NCI-H2107 (cell line): ENCODE measurements around the gene AFF3.
"Not testable (repeated sequence)": the region's sequence is repeated elsewhere in the genome, so short reads cannot be mapped to it uniquely, and the experiment has no call there.

Source experiments
- DNase-seq: peaks from one replicate; lab custom pipeline; 2025; lab: John Stamatoyannopoulos, UW

Gene AFF3

GRCh38 chr2:100142393-100142792 lies at the start of gene AFF3:
TSS of gene AFF3 (minus strand) at chr2:100142590. CDS start at chr2:100104454, 38,136 bp downstream.
- no peak for DNase-seq

DNA sequence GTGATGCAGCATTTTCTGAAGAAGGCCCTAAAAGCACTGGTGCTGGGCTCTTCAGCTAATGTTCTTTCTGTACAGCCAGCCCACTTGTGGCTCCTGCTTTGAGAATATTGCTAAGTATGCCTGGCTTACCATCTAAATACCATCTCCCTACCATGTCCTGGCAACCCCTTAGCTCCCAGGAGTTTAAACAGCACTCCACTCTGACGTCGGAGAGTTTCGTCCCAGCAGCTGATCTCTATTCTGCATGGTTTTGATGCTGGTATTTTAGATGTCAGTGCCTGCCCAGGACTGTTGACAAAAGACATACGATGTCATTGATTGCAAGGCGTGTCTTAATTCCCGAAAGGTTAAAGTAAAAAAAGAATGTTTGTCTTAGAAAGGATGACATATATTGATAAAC lies 47.0 kb upstream of the AFF3 start:
- DNase-seq: no peak

GRCh38 chr2:100188326-100188725 lies 45.9 kb upstream of the AFF3 start:
- DNase-seq: no peak

- DNase-seq: no peak
Observed at GRCh38 chr2:100186126-100186525, 43.7 kb upstream of the AFF3 start.

DNA sequence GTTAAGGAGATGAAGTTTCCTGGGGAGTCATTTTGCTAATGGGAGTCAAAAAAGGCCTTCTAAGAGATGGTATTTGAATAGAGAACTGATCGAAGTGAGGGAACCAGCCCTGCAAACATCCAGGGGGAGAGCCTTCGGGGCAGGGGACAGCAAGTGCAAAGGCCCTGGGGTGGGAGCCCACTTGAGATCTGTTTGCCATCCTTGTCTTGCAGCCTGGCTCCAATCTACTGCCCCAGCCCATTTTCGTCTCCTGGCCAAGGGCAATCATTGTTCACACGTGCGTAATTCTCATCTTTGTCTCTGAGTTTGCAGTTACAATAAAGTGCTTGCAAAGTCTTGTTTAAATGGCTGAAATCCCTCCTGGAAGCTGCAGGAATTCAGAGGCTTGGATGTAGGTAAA lies 43.1 kb upstream of the AFF3 start:
- DNase-seq: no peak

GRCh38 chr2:100185105-100185504 lies 42.7 kb upstream of the AFF3 start:
- no peak for DNase-seq

DNA sequence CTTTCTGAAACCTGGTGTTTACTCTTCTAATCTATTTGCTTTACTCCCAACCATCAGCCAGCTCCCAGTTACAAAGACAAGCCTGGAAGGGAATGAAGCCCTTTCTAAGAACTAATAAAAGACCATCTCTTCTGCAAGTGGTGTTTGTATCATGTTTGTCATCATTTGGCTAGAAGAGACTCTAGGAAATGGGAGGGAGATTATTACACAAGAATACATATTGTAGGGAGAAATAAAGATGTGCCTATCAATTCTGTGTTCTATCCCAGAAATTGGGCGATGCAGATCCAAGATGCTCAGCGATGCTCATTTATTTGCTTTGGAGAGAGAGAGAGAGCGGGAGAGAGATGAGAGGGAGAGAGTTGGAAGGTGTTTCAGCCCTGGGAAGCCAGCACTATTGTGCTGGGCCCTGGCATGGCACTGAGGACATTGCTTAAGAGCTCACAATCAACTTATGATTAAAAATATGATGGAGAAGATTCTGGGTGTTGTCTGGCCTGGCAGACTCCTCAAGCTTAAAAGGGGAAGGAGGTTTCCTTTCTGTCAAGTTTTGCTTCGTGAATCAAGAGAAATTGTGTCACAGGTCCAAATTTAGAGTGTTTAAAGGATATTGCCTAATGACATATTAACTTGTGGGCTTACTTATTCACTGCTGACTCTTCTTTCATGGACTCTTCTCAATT lies 41.8 kb upstream of the AFF3 start:
- no peak for DNase-seq

- DNase-seq: no peak
Observed at GRCh38 chr2:100182494-100183361, 40.3 kb upstream of the AFF3 start.

GRCh38 chr2:100180503-100180902 lies 38.1 kb upstream of the AFF3 start:
- DNase-seq: no peak

DNA sequence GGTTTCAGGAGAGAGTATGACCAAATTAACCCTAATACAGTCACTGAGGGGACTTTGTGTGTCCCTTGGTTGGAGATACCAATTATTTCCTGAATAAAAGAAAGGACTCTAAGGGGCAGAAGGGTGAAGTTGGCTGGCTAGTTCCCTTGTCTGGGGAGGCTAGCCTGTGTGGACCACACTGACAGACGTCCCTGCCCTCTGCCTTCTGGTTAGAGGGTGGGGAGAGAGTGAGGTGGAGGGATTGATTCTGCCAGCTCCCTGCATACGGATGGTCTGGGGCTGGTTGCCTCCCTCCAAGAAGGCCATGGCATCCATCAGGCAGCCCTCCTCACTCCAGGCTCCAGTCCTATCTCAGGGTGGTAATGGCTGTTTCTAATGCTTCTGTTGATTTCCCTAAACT lies 37.4 kb upstream of the AFF3 start:
- DNase-seq: no peak

- no peak for DNase-seq
Observed at GRCh38 chr2:100178864-100179263, 36.5 kb upstream of the AFF3 start.

- DNase-seq: no peak
Observed at GRCh38 chr2:100178085-100178788, 35.8 kb upstream of the AFF3 start.

GRCh38 chr2:100176925-100177324 lies 34.5 kb upstream of the AFF3 start:
- DNase-seq: no peak

DNA sequence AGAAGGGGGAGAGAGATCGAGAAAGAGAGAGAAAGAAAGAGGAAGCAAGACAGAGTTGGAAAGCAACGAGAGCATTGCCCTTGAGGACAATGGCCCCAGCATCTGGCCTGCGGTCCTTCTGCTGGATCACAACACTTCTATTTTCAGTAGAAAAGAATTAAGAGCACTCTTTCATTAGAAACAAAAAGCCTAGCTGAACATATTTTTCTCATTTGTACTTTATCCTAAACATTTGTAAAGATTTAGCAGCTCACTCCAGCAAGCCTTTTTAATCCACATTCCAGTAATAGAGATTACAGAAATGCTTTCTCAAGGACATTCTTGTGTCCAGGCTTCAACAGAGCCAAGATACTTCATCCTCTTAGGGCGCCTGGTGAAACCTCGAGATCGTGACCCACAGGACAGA lies 31.6 kb upstream of the AFF3 start:
- no peak for DNase-seq

DNA sequence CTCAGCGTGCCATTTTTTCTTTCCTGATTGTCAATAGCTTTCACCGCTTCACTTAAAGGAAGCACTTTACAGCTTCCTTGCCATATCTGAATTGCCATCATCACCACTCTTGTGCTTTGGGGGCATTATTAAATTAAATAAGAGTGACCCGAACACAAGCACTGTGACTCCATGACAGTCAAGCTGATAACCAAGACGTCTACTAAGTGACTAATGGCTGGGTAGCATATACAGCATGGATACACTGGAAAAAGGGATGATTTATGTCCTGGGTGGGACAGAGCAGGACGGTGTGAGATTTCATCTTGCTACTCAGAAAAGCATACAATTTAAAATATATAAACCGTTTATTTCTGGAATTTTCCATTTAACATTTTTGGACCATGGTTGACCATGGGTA lies 24.3 kb upstream of the AFF3 start:
- no peak for DNase-seq

DNA sequence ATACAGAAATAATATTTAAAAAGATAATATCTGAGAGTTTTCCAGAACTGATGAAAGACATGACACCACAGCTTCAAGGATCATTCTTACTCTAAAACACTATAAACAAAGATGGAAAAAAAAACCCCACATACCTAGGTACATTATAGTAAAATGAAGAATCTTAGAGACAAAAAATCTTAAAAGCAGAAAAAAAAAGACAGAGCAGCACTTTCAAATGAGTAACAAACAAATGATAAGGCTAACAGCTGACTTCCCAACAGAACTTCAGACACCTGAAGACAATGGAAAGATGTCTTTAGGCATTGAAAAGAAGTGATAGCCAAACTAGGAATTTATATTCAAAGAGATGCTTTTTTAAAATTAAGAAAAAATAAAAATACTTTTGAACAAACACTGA lies 21.2 kb upstream of the AFF3 start:
- DNase-seq: no peak

- no peak for DNase-seq
Observed at GRCh38 chr2:100161945-100162620, 19.7 kb upstream of the AFF3 start.

DNA sequence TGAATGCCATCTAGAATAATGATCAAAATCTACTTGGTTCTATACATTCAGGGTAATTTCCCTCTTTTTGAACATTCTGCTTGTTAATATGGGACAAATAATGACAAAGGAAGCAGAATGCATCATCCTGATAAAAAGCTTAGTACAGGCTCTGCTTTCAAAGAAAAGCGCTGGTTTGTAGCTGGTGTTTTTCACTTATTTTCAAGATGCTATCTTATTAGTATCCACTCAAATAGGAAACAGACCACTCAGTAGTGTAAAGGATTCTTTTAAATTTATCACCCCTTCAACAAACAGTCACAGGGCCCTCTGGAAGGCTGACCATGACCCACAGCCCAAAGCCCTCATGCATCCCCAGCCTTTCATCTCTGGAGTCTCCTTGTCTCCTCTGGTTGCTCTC lies 18.0 kb upstream of the AFF3 start:
- no peak for DNase-seq

DNA sequence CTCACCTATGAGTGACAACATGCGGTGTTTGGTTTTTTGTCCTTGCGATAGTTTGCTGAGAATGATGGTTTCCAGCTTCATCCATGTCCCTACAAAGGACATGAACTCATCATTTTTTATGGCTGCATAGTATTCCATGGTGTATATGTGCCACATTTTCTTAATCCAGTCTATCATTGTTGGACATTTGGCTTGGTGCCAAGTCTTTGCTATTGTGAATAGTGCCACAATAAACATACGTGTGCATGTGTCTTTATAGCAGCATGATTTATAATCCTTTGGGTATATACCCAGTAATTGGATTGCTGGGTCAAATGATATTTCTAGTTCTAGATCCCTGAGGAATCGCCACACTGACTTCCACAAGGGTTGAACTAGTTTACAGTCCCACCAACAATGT lies 9.4 kb upstream of the AFF3 start:
- DNase-seq: not testable (repeated sequence)

GRCh38 chr2:100151310-100151709 lies 8.9 kb upstream of the AFF3 start:
- DNase-seq: no peak

- DNase-seq: no peak
Observed at GRCh38 chr2:100148883-100149282, 6.5 kb upstream of the AFF3 start.

DNA sequence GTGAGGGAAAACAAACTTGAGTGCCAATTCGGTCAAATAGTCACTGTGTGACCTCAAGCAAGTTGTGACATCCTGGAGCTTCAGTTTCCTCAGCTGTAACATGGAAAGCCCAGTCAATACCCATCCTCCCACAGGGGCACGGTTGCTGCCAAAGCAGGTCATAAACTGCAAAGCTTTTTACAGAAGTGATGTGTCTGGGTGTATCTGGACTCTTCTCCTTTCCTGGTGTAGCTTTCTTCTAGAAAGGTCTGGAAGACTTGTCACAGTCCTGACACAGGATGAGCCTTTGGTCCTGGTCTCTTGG lies 4.2 kb upstream of the AFF3 start:
- no peak for DNase-seq
